HG03565 (cell line): Measurements from ENCODE around the gene FITM1.
A peak's percentile ranks its signal among the peaks of the same experiment; 100 is the strongest.

Experiments
- ATAC-seq: cut with Tn5 transposase; IDR thresholded peaks from one replicate; pipeline ENCODE4 v1.9.1; 2021; ENCODE audit warnings: mild to moderate bottlenecking, moderate library complexity; ENCODE audit not compliant: unreplicated experiment

Gene FITM1

GRCh38 chr14:24130380-24130716, at the start of gene FITM1:
TSS of gene FITM1 (plus strand) at chr14:24130659. CDS start at chr14:24131564, 905 bp downstream.
- ATAC-seq = no peak

GRCh38 chr14:24080888-24081738, 49.3 kb upstream of the FITM1 start:
- ATAC-seq = peak; percentile 71

GRCh38 chr14:24081739-24082211, 48.7 kb upstream of the FITM1 start:
- no peak for ATAC-seq

GRCh38 chr14:24082411-24083080, 47.9 kb upstream of the FITM1 start:
- no peak for ATAC-seq

DNA sequence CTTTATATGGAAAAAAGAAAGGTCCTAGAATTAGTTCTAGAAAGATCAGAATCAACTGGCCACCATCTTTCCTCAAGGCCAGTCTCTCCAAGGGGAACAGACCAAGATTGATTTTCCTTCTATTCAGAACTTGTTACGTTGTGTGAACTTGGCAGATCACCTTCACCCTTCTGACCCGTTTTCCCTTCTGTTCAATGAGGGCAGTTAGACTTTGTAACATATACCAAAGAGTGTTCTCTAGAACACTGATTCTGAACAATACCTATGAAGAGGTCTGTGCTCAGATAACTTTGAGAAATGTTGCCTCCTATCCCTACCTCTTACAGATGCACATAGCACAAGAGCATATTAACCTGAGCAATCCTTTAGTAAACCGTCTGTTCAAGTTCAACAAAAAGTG, 47.0 kb upstream of the FITM1 start:
- no peak for ATAC-seq

- no peak for ATAC-seq
These were observed 46.0 kb upstream of the FITM1 start for GRCh38 chr14:24084440-24084839.

DNA sequence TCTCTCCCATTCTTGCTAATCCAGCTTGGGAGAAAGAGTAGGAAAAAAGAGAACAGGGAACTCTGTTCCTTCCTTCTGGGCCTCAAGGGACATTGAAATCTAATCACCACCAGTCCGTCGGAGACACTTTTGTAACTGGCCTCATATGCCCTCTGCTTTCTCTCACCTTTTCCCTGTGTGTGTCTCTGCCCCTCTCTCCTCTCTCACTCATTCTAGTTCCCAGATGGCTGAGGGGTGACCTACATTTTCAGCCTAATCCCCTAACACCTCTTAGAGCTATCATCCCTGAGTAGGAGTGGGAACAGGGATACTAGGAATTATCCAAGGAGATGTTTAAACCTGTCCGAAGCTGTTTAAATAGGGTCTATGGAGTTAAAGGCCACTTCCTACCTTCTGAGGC, 45.2 kb upstream of the FITM1 start:
- no peak for ATAC-seq

- ATAC-seq = no peak
These were observed 44.1 kb upstream of the FITM1 start for GRCh38 chr14:24086193-24086955.

- no peak for ATAC-seq
These were observed 43.5 kb upstream of the FITM1 start for GRCh38 chr14:24087004-24087403.

GRCh38 chr14:24088095-24088494, 42.4 kb upstream of the FITM1 start:
- no peak for ATAC-seq

GRCh38 chr14:24089890-24090289, 40.6 kb upstream of the FITM1 start:
- ATAC-seq = no peak

GRCh38 chr14:24092110-24092504, 38.4 kb upstream of the FITM1 start:
- no peak for ATAC-seq

DNA sequence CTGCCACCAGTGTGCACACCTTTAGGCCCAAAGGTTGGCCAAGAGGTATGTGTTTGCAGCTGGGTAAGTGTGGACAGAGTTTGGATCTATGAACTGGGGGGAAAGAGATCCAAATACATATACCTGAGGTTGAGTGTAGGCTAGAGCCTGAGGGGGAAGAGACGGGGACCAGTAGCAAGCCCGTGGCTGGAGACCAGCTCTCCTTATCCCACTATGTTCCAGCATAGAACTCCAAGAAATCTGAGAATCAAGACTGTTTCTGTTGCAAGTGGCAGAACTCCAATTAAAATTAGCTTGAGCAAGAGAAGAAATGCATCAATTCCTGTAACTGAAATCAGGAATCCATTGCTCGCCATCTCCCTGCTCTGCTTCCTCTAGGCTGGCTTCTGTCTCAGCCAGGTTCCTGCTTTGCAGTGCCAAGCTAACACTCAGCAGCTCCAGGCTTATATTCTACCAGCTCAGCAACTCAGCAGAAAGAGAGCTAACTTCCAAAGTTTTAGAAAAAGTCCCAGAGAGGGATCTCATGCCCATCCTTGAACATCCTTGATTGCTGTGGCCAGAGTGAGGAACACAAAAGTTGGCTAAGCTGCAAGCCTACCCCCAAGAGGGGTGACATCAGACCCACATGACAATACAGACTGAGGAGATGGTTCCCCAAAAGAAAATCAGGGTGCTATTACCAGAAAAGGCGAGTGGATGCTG, 37.8 kb upstream of the FITM1 start:
- ATAC-seq = no peak

DNA sequence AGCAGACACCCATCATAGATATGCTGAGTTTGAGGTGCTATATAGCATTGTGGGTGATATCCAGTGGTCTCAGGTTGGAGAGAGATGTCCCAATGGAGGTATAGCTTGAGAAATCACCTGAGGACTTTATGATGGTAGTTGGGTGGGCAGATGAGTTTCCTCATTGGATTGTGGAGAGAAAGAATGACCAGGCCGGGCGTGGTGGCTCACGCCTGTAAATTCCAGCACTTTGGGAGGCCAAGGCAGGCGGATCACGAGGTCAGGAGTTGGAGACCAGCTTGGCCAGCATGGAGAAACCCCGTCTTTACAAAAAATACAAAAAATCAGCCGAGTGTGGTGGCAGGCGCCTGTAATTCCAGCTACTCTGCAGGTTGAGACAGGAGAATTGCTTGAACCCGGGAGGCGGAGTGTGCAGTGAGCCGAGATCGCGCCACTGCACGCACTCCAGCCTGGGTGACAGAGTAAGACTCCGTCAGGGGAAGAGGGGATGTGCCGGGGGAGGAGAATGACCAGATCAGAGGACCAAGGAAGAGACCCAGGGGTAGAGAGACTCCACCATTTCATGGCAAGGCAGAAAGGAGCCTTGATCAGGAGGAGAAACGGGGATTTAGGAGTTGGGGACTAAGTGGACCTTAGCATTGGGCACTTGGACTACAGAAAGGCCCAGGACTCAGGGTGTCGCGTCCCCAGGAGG, 37.1 kb upstream of the FITM1 start:
- ATAC-seq = no peak

- ATAC-seq = peak; percentile 23
These were observed 36.3 kb upstream of the FITM1 start, which contains the start of gene PCK2 for GRCh38 chr14:24093901-24094840. TSS of gene PCK2 (plus strand) at chr14:24094311. CDS start at chr14:24094406, 95 bp downstream.

DNA sequence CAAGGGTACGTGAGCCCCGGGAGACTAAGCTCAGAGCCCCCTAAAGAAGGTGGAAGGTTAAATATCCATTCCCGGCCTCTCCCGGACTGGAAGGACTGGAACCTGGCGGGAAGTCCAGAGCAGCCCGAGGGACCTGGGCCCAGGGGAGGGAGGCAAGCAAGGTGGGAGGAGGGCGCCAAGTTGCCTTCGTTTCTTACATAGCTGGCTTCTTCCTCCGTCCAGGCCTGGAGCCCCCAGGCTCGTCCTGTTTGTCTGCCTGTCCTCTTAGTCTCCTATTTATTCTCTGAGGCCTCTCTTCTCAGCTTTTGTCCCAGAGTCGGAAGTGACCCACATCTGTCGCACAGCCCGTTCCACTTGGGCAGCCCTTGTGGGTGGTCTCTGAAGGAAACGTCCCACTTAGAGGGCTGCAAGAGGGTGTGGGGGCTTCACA, 35.6 kb upstream of the FITM1 start:
- ATAC-seq = no peak

- peak; percentile 72 for ATAC-seq
These were observed 35.0 kb upstream of the FITM1 start for GRCh38 chr14:24095271-24096068.

DNA sequence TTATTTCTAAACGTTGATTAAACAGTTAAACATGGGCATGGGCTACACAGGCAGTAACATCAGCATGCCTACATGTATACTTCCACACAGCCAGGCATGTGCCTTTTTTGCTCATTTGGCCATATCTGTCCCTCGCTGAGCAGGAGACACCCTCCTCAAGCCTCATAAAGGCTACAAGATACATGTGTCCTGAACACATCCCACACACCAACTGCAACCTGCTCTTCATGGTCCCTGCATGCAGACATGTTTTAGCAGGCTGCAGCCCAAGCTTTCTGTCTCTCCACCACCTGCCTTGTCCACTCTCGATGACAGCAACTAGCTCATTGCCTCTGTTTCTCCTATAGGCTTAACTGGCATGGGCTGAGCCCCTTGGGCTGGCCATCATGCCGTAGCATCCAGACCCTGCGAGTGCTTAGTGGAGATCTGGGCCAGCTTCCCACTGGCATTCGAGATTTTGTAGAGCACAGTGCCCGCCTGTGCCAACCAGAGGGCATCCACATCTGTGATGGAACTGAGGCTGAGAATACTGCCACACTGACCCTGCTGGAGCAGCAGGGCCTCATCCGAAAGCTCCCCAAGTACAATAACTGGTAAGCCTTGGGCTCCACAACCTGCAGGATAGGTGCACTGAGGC, 33.8 kb upstream of the FITM1 start:
- ATAC-seq = no peak
